ENCODE data around the gene URGCP.
A peak's percentile ranks its signal among the peaks of the same experiment; 100 is the strongest.
"Not testable (repeated sequence)": the region's sequence is repeated elsewhere in the genome, so short reads cannot be mapped to it uniquely, and the experiment has no call there.

URGCP gene

GRCh38 chr7:43870316-43870715 lies 36.1 kb downstream of the URGCP start:
- DNase-seq = no peak

DNA sequence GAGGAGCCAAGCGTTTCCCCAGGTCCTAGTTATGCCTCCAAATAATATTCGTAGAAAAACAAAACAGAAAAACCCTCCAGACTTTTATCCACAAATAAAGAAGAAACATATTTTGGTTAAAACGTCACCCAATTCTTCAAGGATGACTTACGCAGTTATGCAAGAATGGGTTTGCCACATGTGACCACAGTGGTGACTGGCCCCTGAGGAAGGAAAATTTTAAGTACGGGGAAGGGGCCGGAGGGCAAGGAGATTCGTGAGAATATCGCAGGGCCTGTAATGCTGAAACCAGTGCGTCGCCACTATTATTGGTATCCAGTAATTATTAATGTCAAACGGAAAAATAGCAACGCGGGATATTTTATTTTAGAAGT lies 36.5 kb downstream of the URGCP start:
- no peak for DNase-seq

- peak; percentile 84 for DNase-seq
Measured at GRCh38 chr7:43869006-43869866, 37.2 kb downstream of the URGCP start, which contains the start of gene MRPS24. Gene MRPS24, minus strand, starts transcription at chr7:43869517. Its CDS starts 22 bp downstream, at chr7:43869495.

- DNase-seq = no peak
Measured at GRCh38 chr7:43868681-43869005, 37.8 kb downstream of the URGCP start.

GRCh38 chr7:43868181-43868580 lies 38.2 kb downstream of the URGCP start:
- no peak for DNase-seq

DNA sequence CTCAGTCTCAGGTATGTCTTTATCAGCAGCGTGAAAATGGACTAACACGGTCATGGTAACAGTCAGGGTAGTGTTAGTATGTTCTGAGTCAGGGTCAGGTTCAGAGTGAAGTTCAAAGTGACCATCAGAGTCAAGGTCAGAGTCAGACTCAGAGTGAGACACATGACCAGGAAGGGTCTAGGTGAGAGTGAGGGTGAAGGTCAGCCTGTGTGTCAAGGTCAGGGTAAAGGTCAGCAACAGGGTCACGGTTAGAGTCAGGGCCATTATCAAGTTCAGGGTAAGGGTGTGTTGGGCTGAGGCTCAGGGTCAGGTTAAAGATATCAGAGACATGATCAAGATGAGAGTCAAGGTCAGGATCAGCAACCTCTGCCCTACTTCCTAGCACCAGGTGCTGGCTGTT lies 41.1 kb downstream of the URGCP start:
- no peak for DNase-seq

DNA sequence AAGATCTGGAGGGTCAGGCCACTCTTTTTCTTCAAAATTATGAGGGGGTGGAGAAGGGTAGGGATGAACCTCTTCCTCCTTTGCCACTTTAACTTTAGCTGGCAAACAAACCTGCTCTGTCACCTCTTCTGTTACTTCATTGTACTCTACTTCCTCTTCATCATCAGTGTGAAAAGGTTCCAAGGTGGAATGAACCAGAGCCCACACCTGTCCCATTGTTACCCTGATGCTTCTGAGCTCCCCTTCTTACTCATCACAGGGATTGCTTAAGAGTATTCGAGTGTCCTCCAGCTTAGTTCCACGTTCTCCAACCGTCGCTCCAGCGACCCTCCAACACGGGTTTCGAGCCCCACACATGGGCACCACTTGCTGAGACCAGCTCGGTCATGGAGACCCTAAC lies 42.3 kb downstream of the URGCP start:
- no peak for DNase-seq

DNA sequence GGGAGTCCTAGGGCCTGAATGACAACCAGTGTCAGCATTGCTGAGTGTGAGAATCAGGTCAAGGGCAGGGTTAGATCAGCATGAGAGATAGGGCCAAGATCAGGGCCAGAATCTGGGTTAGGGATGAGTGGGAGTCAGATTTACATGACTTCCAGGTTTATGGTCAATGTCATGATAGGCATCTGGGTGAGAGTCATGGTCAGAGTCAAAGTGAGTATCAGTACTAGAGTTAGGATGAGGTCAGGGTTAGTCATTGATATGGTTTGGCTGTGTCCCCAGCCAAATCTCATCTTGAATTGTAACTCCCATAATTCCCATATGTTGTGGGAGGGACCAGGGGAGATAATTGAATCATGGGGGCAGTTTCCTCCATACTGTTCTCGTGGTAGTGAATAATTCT lies 49.4 kb downstream of the URGCP start:
- DNase-seq = no peak

GRCh38 chr7:43856316-43856715 lies 50.1 kb downstream of the URGCP start:
- no peak for DNase-seq

GRCh38 chr7:43855176-43855575 lies 51.2 kb downstream of the URGCP start:
- DNase-seq = no peak

DNA sequence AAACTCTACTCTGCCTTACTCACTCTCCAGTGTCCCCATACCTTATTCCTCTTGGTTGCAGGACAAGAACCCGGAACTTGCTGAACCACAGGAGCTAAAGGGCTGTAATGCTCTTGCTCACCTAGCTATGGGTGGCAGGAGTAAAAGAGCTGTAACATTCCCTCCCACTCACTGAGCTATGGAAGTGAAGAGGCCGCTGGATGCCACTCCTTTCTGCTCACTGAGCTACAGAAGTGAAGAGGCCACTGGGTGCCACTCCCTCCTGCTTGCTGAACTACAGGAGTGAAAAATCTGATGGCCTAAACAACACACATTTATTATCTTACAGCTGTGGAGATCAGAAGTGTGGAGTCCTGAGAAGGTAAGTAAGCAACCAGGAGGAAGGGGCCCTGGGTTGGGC lies 54.6 kb downstream of the URGCP start:
- no peak for DNase-seq

DNA sequence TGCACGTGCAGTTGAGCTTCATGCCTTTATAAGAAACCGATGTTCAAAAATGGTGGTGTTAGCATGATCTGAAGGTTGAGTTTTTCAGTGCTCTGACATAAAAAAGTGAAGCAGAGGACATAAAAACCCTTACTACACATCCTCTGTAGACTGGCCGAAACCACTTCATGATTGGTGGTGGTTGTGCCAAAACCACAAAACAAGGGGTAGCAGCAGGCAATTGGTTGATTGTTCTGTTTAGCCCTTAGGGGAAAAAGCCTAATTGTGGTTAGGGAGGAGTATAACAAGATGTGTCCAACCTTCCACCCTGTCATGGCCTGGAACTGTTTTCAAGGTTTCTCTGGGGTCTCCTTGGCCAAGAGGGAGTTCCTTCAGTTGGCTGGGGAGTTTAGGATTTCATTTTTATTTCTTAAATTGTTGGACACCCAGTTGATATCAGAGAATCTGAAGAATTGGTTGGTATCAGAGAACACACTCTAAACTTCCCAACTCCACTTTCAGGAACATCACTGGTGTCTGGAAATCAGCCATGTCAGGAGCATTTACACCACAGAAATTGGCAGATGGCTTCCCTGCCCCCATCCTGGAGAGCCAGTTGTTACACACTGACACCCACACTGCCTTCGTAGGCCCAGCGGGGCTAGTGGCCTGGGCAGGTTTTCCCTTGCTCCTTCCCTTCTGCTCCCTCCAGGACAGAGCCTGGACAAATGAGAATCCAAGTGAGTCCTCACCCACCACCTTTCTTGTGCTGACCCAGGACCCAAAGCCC lies 55.9 kb downstream of the URGCP start:
- peak; percentile 23 for DNase-seq

DNA sequence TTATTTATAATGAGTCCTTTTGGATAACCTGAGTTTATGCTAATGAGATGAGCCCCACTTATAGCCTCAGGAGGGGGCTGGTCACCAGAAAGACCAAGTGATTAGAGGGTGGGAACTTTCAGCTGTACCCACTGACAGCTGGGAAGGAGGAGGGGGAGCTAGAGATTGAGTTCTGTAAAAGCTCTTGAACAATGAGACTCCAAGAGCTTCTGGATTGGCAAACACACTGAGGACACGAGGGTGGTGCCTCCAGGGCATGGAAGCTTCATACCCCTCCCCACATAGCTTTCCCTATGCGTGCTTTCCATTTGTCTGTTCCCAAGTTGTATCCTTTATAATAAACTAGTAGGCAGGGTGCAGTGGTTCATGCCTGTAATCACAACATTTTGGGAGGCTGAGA lies 57.3 kb downstream of the URGCP start:
- no peak for DNase-seq

GRCh38 chr7:43847496-43847895 lies 58.9 kb downstream of the URGCP start:
- no peak for DNase-seq

DNA sequence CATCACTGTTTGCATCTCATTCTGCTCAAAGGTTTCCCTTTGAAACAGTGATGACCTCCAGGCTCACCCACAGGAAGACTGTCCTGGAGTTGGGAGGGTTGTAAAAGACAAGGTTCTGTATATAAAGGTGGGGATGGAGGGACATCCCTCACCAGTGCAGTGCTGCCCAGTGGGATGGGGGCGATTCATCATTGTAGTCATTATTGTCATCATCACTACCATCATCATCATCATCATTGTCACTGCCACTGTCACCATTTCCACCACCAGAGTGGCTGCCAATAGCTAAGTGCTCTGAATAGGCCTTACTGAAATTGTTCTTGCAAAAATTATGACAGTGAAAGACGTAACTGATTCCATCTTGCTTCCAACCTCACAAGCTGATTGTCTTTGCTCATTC lies 61.7 kb downstream of the URGCP start:
- no peak for DNase-seq

DNA sequence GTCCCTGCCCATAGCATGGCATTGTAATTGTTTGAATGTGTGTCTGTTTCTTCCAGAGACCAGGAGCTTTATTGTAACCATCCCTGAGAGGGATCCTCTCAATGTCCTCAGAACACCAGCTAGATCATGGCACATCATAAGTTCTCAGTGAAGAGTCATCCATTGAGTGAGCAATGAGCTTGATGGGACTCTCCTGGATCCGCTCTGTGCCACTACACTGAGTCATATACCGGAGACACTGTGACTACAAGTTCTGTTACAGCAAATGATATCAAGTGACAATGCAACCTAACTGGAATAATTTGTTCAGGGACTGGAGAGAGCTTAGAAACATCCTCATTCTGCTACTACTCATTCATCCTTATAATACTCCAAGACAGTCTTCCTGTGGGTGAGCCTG lies 62.1 kb downstream of the URGCP start:
- DNase-seq = no peak

DNA sequence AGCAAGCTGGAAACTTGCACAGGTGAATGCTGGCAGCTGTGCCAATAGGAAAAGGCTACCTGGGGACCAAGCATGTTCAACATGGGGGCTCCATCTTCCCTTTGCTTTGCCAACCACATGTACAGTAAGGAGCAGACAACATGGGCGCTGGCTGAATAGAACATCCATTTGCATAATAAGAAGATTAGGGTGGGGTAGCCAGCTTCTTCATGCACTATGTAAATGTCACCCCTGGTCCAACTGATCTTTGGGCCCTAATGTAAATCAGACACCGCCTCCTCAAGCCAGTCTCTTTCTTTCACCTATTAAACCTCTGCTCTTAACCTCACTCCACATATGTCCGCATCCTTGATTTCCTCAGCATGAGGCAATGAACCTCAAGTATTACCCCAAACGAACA lies 63.1 kb downstream of the URGCP start:
- no peak for DNase-seq

DNA sequence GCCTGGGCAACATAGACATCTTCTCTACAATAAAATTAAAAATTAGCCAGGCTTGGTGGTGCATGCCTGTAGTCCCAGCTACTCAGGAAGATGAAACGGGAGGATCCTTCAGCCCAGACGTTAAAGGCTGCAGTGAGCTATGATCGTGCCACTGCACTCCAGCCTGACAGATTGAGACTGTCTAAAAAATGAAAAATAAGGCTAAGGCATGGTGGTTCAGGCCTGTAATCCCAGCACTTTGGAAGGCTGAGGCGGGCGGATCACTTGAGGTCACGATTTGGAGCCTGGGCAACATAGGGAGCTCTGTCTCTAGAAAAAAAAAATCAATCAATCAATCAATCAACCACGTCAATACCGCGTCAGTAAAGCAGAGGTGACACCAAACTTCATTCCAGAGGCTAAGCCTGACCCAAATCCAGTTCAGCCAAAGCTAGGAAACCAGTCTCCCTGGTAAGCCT lies 68.2 kb downstream of the URGCP start:
- no peak for DNase-seq

- peak; percentile 15 for DNase-seq
Measured at GRCh38 chr7:43834463-43835251, 71.7 kb downstream of the URGCP start.

DNA sequence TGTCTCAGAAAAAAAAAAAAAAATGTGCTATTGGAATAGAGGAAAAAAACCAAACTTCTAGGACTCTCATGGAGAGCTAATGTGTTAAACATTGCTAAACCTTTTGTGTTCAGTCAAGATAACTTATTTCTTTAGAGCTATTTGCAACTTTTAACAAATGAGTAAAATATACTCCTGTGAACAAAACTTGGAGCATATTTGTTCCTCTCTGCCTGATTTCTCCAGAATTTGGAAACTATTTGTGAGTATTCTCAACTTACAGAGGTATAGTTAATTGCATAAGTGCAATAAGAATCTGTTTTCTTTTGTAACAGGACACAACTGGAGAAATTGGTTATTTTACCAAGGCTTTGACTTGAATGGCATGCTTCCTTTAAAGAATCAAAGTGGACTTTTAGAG lies 75.5 kb downstream of the URGCP start:
- not testable (repeated sequence) for DNase-seq

Measured in NK-92 treated with Interleukin-12 subunit alpha and Interleukin-12 subunit beta, amount 100 ng/mL, for 24 hours (cell line).